Natural killer cell treated with Interleukin-12 subunit alpha and Interleukin-12 subunit beta and Interleukin-15 and Interleukin-18, amount 100 ng/mL, for 72 hours (primary cell): ENCODE measurements around the gene EML5. TPM values are rescaled to one million over a fixed set of nuclear protein-coding genes. Genes with fewer than 3 reads are reported as not detected.

Experiments used
- ATAC-seq, 2 donors: fragments of 150-1000 bp; cut with Tn5 transposase in 1 of 2; sonication (Bioruptor Pico), chemical (Tn5 transposase) in 1 of 2; 2 replicates each; pipeline ENCODE4 v1.10.0; 2021
- DNase-seq: peaks from one replicate; pipeline ENCODE4 v3.0.0; 2022; ENCODE audit warnings: low spot score
- H3K27ac Mint-ChIP-seq, 2 donors: 1 replicate in 1 of 2; 2 replicates in 1 of 2; pipeline ENCODE4 v1.8.0; 2022; ENCODE audit warnings: mixed read lengths in 2 of 2, mild to moderate bottlenecking in 1 of 2, moderate library complexity in 1 of 2
- H3K27me3 Mint-ChIP-seq, 2 donors: 1 replicate in 1 of 2; 2 replicates in 1 of 2; pipeline ENCODE4 v1.8.0; 2022; ENCODE audit warnings: mixed read lengths in 2 of 2
- H3K36me3 Mint-ChIP-seq: one replicate; pipeline ENCODE4 v1.8.0; 2022; ENCODE audit warnings: mixed read lengths
- H3K4me1 Mint-ChIP-seq, 2 donors: 1 replicate in 1 of 2; 2 replicates in 1 of 2; pipeline ENCODE4 v1.8.0; 2022; ENCODE audit warnings: low read depth in 2 of 2, mixed read lengths in 2 of 2, mild to moderate bottlenecking in 1 of 2
- H3K4me3 Mint-ChIP-seq: one replicate; pipeline ENCODE4 v1.8.0; 2022; ENCODE audit warnings: mixed read lengths
- H3K9me3 Mint-ChIP-seq: 2 replicates; pipeline ENCODE4 v1.8.0; 2022; ENCODE audit warnings: mixed read lengths
- total RNA-seq, 2 donors: library from RNA; stranded (reverse); gene quantifications; one replicate each; pipeline ENCODE4 v1.2.3, GENCODE V29; 2022

EML5 gene
- total RNA-seq, 2 donors from 2014 or later, result 4.0 to 12.3 TPM

DNA sequence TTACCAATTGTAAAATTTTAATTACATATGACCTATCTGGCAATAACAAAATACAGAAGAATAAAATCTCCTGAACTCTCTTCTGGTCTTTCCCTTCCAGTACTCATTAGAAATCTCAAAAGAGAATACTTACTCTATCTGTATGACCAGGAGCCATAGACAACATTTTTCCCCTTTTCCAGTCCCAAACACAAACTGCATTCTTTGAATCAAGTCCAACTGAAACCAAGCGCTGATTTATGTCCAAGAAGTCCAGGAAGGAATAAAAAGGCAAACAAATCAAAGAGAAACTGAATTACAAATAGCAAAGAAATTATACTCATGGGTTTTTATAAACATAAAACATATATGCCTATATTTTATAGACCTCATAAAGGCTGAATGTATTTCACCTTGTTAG lies 46.7 kb downstream of the EML5 start:
- Mint-ChIP-seq H3K27ac (no peak overlapping the region), H3K36me3 (no peaks in the 10 kb centered on the region)

DNA sequence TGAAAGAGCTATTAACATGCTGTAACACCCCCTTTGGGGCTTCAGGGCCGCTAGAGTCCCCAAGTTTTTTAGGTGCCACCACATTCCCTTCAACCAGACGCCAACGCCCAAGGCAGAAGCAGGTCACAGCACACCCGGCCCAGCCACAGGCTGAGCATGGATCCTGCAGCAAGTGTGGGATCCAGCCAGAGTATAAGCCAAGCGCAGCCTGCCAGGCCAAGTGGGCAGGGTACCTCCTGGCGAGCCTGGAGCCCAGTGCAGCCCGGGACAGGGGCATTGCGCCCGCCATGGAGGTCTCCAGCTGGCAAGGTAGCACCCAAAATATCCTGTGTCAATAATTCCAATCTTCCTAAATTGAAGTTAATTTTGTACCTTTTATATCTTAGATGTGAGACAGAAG lies 55.5 kb downstream of the EML5 start:
- Mint-ChIP-seq H3K27me3 (peaks cover 0 to 5% of the 10 kb centered on the region in 2 donors), H3K9me3 (no peaks in the 10 kb centered on the region), H3K4me3 (no peak overlapping the region), H3K4me1 (no peaks in the 10 kb centered on the region), H3K27ac (no peak overlapping the region), H3K36me3 (no peaks in the 10 kb centered on the region)
- no peak for DNase-seq
- ATAC-seq, result peak in 1 of 2 donors; percentile 44

More for the DNA sequence above, 46.7 kb downstream of the EML5 start:
- ATAC-seq (no peak), DNase-seq (no peak)
- Mint-ChIP-seq H3K4me1 (peaks cover 0 to 1% of the 10 kb centered on the region in 2 donors), H3K4me3 (no peak overlapping the region), H3K9me3 (no peaks in the 10 kb centered on the region), H3K27me3 (peaks cover 6 to 13% of the 10 kb centered on the region in 2 donors)

DNA sequence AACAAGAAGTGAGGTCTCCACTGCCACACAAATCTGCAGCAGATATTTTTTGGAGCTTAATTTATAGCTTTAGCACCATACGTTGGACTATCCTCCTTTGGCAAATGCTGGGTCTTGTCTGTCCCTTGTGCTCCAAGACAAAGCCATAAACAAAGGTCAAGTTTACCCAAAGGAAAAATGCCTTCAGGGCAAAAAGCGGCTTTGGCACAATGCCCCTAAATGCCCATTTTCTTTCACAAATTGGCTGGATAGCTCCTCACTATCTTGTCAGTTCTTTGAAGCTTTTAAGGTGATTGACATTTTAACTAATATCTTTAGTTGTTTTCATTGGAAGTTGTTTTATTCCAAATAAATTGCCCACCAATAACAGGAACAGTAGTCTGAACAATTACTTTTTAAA lies 59.6 kb downstream of the EML5 start:
- ATAC-seq (no peak), DNase-seq (no peak)
- Mint-ChIP-seq H3K4me3 (no peak overlapping the region), H3K36me3 (no peaks in the 10 kb centered on the region), H3K9me3 (no peaks in the 10 kb centered on the region), H3K27ac (no peak overlapping the region), H3K4me1 (no peaks in the 10 kb centered on the region), H3K27me3 (peaks cover 0 to 3% of the 10 kb centered on the region in 2 donors)

DNA sequence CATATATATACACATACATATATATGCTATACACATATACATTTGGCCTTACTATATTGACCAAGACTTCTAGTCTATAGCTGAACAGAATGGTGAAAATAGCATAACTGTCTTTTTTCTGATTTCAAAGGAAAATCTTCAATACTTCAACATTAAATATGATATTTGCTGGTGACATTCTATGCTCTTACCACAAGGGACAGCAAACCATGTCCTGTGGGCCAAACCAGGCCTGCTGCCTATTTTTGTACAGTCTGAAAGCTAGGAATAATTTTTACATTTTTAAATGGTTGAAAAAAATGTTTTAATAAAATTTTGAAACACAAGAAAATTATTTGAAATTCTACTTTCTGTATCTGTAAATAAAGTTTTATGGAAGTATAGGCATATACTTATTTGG lies 63.6 kb downstream of the EML5 start:
- H3K4me1 Mint-ChIP-seq, result no peaks in the 10 kb centered on the region
- H3K36me3 Mint-ChIP-seq, result no peaks in the 10 kb centered on the region
- no peaks in the 10 kb centered on the region for H3K27me3 Mint-ChIP-seq
- no peak overlapping the region for H3K4me3 Mint-ChIP-seq
- no peaks in the 10 kb centered on the region for H3K9me3 Mint-ChIP-seq
- no peak for DNase-seq
- no peak overlapping the region for H3K27ac Mint-ChIP-seq
- ATAC-seq, result no peak

DNA sequence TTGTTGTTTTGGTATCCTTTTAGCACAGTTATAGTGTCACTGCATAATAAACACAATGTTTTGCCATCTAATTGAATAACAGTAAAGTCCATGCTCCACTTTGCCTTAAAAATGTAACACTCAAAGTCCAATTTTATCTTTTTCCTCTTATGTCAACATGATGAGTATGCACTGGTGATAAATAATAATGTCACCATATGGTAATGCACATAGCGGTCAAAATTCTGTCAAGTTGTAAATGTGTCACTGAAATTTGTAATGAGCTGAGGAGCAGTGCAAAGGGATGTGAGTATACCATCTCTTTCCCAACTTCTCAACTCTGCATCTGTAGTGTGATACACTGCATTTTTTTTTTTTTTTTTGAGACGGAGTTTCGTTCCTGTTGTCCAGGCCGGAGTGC lies 65.7 kb downstream of the EML5 start:
- H3K4me3 Mint-ChIP-seq, result no peak overlapping the region
- ATAC-seq (no peak), DNase-seq (no peak)
- H3K4me1 Mint-ChIP-seq, result no peaks in the 10 kb centered on the region
- H3K36me3 Mint-ChIP-seq, result no peaks in the 10 kb centered on the region
- H3K27me3 Mint-ChIP-seq, result peaks cover 0 to 3% of the 10 kb centered on the region in 2 donors
- no peaks in the 10 kb centered on the region for H3K9me3 Mint-ChIP-seq
- H3K27ac Mint-ChIP-seq, result no peak overlapping the region

DNA sequence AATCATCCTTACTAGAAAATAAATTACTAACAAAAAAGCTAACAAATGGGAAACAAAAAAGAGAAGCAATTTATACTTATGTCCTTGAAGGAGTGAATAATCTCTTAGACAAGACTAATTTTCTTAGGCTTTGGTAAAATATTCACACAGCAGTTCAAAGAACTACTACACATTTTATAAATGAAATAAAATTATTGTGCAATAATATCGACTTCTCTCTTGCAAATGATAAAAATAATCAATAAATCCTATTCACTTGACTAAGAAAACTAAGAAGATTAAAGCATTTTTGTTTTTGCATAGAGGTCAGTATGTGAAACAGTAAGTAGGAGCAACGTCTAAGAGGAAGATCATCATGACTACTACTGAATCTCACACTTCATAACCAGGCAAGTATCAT lies 82.0 kb downstream of the EML5 start:
- Mint-ChIP-seq H3K27me3 (no peaks in the 10 kb centered on the region), H3K27ac (no peak overlapping the region), H3K9me3 (no peaks in the 10 kb centered on the region), H3K4me3 (no peak overlapping the region), H3K36me3 (no peaks in the 10 kb centered on the region), H3K4me1 (no peaks in the 10 kb centered on the region)
- ATAC-seq (no peak), DNase-seq (no peak)

DNA sequence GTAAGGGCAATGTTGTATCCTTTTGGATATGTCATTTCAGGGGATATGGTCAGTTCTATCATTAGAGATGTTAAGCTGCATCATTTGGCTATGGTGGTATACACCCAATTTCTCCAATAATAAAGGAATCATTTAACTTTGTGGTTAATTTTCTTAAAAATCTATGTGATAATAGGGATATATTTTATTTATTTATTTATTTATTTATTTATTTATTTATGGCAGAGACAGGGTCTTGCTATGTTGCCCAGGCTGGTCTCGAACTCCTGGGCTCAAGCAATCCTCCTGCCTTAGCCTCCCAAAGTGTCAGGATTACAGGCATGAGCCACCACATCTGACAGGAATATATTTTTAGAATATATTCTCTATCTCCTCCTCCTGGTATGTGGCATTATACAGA lies 85.7 kb downstream of the EML5 start:
- no peaks in the 10 kb centered on the region for H3K36me3 Mint-ChIP-seq

DNA sequence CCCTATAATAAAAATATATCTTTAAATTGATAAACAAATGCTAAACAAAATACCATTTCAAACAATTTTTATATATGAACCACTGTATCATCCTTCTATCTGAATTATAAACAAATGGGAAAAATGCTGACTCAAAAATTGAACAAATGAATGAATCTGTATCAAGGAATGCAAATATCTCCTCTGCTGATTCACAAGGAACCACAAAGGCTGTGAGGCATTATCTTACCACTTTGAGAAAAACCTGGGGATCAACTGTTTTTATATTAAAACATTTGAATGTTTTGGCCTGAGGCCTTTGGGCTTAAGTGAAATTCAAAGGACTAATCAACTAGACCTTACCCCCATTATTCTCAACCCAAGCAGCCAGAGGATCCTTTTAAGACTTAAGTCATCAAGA lies 86.3 kb downstream of the EML5 start:
- no peak overlapping the region for H3K27ac Mint-ChIP-seq
- no peak overlapping the region for H3K4me3 Mint-ChIP-seq
- no peaks in the 10 kb centered on the region for H3K27me3 Mint-ChIP-seq
- H3K9me3 Mint-ChIP-seq, result no peaks in the 10 kb centered on the region
- ATAC-seq (no peak), DNase-seq (no peak)
- no peaks in the 10 kb centered on the region for H3K36me3 Mint-ChIP-seq
- no peaks in the 10 kb centered on the region for H3K4me1 Mint-ChIP-seq

More for the DNA sequence above, 85.7 kb downstream of the EML5 start:
- ATAC-seq (no peak), DNase-seq (no peak)
- H3K9me3 Mint-ChIP-seq, result no peaks in the 10 kb centered on the region
- H3K4me3 Mint-ChIP-seq, result no peak overlapping the region
- no peaks in the 10 kb centered on the region for H3K27me3 Mint-ChIP-seq
- H3K4me1 Mint-ChIP-seq, result no peaks in the 10 kb centered on the region
- no peak overlapping the region for H3K27ac Mint-ChIP-seq

DNA sequence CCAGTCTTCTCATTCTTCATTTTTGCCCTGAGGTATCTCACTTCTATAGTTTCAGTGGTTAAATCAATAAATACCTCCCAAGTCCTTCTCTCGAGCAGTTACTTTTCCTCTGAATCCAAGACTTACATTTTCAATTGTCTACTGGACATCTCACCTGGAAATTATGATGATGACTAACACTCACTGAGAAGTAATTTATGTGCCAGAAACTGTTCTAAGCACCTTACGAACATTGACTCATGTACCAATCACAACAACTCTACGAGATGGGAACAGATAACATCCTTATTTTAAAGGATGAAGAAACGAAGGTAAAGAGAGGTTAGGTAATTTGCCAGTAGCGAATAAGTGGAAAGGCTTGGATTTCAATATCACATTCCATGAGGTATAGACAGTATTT lies 94.1 kb downstream of the EML5 start:
- DNase-seq (no peak), ATAC-seq (no peak)
- H3K9me3 Mint-ChIP-seq, result no peaks in the 10 kb centered on the region

DNA sequence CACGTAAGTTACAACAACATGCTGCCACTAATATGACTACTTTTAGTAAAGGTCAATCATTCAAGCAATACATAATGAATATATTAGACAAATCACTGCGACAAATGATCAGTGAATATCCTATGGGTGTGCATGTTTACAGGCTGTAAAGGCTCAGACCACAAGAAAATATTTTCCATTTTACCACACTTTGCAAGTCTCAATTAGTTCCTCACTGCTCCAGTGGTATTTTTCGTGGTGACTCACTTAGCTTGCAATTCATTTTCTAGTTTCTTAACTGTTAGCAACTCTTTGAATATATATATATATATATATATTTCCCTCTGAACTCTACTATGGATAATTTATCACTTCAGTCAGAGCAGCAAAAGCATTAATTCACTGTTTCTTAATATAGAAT lies 96.9 kb downstream of the EML5 start:
- Mint-ChIP-seq H3K4me1 (no peaks in the 10 kb centered on the region), H3K27ac (no peak overlapping the region), H3K4me3 (no peak overlapping the region), H3K27me3 (peaks cover 7 to 9% of the 10 kb centered on the region in 2 donors), H3K36me3 (no peaks in the 10 kb centered on the region), H3K9me3 (no peaks in the 10 kb centered on the region)
- ATAC-seq (no peak), DNase-seq (no peak)

More for the DNA sequence above, 94.1 kb downstream of the EML5 start:
- Mint-ChIP-seq H3K27me3 (peaks cover 12 to 13% of the 10 kb centered on the region in 2 donors), H3K4me1 (no peaks in the 10 kb centered on the region), H3K36me3 (no peaks in the 10 kb centered on the region), H3K4me3 (no peak overlapping the region), H3K27ac (no peak overlapping the region)

DNA sequence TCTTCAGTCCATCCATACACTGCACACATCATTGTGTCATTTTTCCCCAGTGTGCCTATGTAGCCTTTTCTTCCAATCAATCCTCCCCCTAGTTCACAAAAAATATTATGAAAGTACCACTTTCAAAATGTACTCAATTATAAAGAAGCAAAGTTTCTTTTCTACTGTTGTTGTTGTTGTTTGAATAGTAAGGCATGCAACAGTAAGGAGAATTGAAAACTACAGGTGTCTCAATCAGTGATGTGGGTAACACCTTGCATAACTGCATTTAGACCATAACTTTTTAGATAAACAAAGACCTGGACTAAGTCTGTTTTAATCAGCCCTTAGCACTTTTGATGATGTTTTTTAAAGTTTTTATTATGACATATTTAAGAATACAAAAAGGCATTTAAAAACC lies 104.4 kb downstream of the EML5 start:
- Mint-ChIP-seq H3K27me3 (no peaks in the 10 kb centered on the region), H3K36me3 (no peaks in the 10 kb centered on the region), H3K27ac (no peak overlapping the region), H3K4me3 (no peak overlapping the region), H3K4me1 (no peaks in the 10 kb centered on the region), H3K9me3 (no peaks in the 10 kb centered on the region)
- ATAC-seq (no peak), DNase-seq (no peak)

DNA sequence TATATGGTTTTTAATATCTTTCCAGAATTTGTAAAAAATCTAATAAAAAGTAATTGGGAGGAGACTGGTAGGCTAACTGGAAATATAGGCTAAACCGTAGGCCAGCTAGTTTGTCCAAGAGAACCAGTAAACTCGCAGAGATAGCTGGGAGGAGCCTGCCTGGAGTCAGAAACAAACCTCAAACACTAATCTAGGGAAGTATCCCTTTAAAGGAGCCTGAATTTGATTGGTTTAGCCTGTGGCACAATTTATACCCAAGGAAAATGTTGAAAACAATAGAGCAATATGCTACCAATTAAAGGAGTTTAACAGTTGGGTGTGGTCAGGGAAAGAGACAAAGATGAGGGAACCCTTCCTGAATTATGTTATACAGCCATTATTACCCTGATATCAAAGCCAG lies 109.6 kb downstream of the EML5 start:
- Mint-ChIP-seq H3K4me3 (no peak overlapping the region), H3K36me3 (no peaks in the 10 kb centered on the region), H3K27ac (no peak overlapping the region), H3K9me3 (no peaks in the 10 kb centered on the region), H3K27me3 (no peaks in the 10 kb centered on the region), H3K4me1 (no peaks in the 10 kb centered on the region)
- no peak for ATAC-seq
- DNase-seq, result no peak

DNA sequence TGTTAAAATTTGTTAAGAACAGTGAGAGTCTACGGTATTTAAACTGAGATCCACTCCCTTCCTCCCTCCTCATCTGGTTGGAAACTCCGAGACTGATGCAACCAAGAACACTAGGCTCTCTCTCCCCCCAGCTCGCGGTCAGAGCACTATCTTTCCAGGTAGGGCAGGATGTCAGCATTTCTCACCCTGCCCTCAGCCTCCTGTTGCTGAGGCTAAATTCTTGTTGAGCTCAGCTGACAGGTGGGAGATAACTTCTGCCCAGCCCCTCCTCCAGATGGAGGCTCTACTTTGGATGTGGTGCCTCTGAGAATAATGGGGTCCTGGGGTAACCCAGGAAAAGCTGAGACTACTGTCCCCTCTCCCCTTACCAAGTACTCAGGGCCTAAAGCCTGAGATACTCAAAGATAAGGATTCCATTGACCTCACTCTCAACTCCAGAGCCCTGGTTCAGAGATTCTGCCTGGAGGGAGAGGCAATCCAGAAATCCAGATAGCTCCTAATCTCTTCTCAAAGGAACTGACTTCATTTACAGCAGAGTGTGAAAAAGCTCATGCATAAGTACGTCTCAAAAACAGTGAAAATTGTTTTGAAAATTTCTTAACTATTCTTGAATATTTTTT lies 110.1 kb downstream of the EML5 start:
- no peaks in the 10 kb centered on the region for H3K27me3 Mint-ChIP-seq
- DNase-seq (no peak), ATAC-seq (no peak)
- no peak overlapping the region for H3K27ac Mint-ChIP-seq
- no peak overlapping the region for H3K4me3 Mint-ChIP-seq
- H3K36me3 Mint-ChIP-seq, result no peaks in the 10 kb centered on the region
- H3K4me1 Mint-ChIP-seq, result no peaks in the 10 kb centered on the region
- no peaks in the 10 kb centered on the region for H3K9me3 Mint-ChIP-seq

DNA sequence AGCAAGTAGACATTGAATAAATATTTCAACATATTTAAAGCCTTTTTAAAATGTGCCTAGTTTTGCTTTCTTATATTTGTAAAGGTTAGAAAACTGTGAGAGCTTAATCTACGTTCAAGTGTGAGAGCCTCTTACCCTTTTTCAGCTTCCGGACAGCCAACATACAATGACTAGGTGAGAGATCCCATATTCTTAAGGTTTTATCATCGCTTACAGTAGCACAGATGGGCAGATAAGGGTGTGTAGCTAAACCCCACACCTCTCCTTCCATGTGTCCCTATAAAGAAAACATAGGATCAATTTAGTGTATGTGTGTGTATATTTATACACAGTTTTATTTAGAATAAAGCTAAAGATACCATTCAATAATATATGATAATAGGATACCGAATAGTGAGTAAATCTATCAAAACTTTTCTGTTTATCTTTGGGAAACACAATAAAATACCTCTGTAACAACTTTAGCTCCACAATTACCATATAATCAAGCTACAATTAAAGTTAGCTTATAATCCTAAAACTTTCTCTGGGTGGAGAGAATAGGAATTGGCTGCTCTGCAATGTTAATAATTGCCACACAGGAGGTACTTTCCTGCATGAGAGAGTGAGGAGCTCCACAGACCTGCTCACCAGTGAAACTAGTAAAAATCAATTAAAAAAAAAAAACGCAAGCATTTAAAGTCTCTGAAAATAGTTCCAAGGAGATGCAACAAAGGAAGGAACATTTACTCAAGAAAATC lies 110.8 kb downstream of the EML5 start:
- Mint-ChIP-seq H3K4me1 (no peaks in the 10 kb centered on the region), H3K27ac (no peak overlapping the region), H3K27me3 (no peaks in the 10 kb centered on the region), H3K9me3 (no peaks in the 10 kb centered on the region), H3K36me3 (no peaks in the 10 kb centered on the region), H3K4me3 (no peak overlapping the region)
- no peak for DNase-seq
- no peak for ATAC-seq
